Bone marrow (tissue), 2 donors: Measurements from ENCODE around the gene SLC4A9.
A peak's percentile ranks its signal among the peaks of the same experiment; 100 is the strongest.

Source experiments
- DNase-seq, 2 donors: peaks; one replicate each; lab custom pipeline; 2025; lab: John Stamatoyannopoulos, UW

The SLC4A9 gene, protein sequence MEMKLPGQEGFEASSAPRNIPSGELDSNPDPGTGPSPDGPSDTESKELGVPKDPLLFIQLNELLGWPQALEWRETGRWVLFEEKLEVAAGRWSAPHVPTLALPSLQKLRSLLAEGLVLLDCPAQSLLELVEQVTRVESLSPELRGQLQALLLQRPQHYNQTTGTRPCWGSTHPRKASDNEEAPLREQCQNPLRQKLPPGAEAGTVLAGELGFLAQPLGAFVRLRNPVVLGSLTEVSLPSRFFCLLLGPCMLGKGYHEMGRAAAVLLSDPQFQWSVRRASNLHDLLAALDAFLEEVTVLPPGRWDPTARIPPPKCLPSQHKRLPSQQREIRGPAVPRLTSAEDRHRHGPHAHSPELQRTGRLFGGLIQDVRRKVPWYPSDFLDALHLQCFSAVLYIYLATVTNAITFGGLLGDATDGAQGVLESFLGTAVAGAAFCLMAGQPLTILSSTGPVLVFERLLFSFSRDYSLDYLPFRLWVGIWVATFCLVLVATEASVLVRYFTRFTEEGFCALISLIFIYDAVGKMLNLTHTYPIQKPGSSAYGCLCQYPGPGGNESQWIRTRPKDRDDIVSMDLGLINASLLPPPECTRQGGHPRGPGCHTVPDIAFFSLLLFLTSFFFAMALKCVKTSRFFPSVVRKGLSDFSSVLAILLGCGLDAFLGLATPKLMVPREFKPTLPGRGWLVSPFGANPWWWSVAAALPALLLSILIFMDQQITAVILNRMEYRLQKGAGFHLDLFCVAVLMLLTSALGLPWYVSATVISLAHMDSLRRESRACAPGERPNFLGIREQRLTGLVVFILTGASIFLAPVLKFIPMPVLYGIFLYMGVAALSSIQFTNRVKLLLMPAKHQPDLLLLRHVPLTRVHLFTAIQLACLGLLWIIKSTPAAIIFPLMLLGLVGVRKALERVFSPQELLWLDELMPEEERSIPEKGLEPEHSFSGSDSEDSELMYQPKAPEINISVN

DNA sequence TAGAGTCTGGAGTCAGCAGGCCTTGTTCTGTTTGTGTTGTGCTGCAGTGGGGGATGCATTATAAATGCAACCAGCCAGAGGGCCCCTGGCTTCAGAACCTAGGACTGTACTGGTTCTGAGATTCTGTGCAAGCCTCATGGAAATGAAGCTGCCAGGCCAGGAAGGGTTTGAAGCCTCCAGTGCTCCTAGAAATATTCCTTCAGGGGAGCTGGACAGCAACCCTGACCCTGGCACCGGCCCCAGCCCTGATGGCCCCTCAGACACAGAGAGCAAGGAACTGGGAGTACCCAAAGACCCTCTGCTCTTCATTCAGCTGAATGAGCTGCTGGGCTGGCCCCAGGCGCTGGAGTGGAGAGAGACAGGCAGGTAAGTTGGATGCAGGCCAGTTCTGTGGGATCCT is at the start of gene SLC4A9:
TSS of gene SLC4A9 (plus strand) at position 94 of the 400 bp plus-strand sequence. CDS start at position 137, 43 bp downstream.
- no peak for DNase-seq

DNA sequence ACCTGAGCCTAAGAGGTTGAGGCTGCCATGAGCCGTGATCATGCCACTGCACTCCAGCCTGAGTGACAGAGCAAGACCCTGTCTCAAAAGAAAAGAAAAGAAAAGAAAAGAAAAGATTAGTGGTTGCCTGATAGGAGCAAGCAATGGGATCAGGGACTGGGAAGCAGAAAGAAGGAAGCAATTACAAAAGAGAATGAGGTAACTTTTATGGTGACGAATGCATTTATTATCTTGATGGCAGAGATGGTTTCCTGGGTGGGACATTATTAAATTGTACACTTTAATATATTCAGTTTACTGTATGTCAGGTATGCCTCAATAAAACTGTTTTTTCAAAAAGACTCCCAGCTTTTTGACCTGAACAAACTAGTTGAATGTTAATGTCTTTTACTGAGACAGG is 49.6 kb upstream of the SLC4A9 start:
- no peak for DNase-seq

DNA sequence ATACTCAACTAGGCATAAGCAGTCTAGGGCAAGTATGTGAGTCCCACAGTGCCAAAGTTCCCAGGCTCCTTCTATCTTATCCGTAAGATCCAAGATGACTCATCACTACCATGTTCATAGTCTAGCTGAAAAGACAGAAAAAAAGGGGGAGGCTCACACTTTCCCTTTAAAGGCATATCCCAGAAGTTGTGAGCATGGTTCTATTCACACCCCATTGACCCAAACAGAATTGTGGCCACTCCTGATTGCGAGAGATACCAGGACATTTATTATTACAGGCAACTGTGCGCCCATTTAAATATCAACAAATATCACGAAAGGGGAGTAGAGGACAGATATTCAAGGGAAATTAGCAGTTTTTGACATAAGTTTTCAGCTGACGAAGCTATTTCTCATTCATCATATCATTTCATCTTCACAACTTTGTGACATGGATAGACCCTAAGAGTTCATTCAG is 49.0 kb upstream of the SLC4A9 start:
- DNase-seq = no peak

DNA sequence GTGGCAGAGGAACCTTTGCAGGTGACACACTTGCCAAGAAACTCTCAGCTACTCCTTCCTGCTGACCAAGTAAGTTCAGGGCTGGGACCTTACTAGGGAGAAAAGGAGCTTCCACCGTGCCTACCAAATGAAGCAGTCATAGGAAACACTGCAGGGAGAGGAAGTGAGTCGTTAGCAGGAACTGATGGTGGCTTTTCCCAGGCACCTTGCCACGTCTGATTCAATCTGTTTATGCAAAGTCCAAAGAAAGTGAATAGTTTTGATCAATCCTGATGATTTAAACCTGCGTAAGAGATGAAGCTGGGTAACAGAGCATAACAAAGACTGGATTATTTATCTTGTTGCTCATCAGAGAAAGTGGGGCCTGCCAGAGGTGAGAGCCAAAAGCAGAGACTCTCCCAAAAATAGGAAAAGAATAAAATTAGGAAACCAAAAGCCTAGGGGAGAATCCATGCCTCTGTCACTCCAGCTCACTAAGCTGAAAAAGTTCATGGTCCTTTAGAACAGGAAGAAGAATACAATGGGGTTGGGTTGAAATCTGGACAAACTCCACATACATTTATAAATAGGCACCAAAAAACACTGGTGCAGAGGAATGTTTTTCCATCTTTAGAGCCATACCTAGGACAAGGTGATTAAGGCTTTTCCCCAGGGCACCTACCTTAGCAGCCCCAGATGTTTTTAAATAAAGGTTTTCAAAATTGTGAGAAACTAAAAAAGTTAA is 47.8 kb upstream of the SLC4A9 start:
- no peak for DNase-seq

DNA sequence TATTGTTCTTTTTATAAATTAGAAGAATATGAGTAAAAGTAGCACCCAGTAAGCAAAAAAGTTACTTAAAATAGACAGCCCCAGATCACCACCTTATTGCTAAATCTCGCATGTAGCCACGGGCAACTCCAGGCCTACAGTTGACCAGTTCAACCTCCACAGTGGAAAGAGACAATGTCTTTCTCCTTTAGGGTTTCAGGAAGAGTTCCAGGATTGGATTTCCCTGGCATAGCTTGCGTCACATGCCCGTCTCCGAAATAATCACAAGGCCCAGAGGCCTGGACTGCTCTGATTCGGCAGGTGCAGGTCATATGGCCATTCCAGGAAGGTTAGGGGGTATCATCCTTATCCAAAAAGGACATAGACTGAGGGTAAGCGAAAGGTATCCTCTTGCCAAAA is 47.2 kb upstream of the SLC4A9 start:
- no peak for DNase-seq

DNA sequence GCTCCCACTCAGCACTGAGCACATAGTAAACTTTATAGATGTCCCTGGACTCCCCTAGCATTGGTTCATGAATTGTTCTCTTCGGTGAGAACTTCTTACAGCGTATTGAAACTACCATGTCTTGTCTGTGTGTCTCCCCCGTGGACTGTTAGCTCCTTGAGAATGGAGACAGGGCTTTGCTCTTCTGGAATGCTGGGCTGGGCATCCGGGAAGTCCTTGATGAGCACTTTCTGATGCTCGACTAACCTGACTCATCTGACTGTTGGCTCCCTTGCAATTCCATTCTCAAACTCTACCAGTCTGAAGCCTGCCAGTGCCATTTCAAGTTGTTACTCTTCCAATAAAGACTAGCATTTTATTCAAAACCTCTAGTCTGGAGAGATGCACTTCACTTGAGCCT is 42.1 kb upstream of the SLC4A9 start:
- no peak for DNase-seq

DNA sequence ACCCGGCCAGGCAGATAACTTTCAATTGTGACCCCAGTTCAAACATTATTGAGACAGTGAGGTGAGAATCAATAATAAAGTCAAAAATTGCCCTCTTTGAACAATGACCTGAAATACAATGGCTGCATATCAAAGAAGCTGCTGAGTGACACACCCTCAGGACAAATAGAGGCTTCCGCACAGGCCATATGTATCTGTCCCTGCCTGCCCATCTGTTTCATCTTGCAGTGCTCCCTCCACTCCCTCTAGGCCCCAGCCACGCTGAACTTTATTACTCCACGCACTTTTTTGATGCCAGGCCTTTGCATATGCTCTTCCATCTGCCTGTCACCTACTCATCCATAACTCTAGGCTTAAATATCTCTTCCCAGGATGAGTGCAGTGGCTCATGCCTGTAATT is 41.2 kb upstream of the SLC4A9 start:
- DNase-seq = no peak

DNA sequence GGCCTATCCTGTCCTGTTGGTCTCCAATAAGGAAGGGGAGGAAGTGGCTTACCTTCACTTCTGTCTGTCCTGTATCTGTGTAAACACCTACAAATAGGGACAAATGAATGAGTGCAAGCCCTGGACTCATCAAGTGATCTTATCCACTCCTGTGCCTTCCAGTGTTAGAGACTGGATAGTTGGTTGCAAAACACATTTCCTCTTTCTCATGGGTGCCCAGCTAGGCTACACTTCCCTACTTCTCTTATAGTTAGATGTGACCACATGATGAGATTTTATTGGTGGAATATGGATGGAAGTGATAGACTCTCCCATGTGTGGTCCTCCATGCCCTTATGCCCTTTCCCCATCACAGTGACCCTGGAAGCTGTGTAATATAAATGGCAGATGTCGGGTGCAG is 40.2 kb upstream of the SLC4A9 start:
- no peak for DNase-seq

DNA sequence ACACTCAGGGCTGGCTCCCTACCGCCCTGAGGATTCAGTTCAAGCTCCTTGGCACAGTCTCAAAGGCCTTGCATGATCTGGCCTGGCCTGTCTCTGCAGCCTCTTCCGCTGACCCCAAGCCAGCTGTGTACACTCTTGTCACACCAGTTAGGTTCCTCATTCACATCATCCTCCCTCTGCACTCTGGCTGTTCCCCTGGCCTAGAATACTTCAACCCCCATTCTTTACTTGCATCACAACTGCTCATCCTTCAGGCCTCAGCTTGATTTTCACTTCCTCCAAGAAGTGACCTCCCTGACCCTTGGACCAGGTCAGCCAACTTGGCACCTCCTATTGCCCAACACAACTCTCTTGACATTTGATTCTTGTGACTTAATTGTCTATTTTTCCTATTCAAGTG is 38.2 kb upstream of the SLC4A9 start:
- DNase-seq = peak in 1 of 2 donors; percentile 25

DNA sequence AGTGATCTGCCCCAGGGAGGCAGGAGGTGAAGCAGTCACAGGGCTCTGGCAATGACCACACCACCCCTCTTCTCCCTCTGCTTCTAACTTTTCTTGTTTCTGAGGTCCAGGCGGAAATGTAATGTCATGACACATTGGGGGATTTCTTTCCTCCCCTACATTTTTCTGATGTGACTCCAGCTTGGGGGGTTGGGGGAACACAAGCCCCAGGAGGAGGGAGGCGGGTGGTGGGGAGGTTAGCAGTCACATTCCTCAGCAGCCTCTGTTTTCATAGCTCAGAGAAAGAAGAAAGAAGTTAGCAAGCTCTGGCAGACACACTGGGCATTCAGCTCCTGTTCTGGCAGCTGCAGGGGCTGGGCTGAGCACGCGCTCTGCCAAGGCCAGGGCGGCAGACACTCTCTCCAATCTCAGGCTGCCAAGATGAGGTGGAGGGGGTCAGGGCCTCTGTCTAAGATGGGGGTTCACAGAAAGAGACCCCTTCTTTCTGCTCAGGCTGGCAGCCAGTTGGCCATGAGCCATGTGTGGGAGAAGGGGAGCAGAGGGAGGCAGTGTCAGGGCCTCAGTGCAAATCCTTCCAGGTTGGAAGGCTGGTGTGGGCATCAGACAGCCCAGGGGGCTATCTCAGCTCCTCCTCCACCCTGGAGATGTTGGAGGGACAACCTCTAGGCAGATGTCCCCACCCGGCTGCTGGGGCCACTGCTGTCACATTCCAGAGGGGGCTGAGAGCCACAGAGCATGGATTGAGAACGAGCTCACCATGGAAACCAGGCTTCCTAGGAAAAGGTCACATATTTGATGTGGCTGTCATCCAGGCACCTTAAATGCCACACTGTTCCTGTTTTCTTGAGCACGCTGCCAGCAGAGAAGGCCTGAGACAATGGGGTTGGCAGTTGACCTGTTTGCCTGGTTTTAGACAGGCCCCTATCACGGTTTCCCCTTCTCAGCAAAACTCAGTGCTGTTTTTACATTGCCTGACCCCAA is 37.0 kb upstream of the SLC4A9 start:
- no peak for DNase-seq

DNA sequence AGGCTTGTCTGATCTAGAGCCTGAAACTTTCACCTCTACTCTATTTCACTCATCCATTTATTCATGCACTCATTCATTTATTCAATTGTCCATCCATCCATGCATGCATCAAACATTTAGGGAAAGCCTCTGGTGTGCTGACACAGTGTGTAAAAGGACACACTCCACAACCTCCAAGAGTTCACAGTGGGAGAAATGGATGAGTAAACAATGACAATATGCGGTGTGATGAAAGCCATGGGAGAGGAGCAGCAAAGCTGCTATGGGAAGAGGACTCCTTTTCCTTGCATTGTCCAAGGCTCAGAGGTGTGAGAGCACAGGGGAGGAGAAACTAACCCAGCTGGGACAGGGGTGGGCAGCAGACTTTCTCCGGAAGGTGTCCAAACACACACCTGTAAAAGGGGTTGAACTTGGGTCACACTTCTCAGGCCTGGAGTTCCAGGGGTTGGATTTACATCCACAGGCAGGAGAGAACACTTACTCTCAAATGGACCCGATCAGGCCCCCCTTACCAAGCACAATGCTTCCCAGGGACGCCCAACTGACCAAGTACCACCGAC is 35.9 kb upstream of the SLC4A9 start:
- DNase-seq = no peak

DNA sequence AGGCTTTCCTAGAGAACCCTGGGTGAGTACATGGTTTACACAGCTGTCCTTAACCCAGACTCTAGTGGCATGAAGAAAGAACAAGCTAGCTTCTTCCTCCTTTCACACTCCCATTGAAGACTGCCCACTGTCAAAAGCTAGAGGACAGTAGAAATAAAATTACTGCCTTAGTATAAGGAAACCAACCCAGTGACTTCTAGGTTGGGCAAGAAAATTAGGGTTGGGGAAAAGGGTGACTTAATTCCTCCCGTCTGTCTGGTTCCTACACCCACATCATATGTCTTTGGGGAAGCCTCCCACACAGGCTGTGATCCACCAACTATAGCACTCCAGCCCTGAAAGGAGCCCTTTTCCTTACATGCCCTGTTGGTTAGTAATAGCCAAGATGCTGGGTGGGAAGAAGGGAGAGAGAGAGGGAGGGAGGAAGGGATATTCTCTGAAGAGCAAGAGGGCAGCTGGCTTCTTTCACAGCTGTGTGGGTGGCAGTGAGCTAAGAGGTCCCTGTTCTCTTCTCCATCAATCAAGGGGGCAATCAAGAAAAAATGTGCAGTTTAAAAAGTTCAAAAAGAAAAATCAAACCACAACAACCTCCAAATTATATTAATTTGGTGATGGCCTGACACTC is 35.3 kb upstream of the SLC4A9 start:
- DNase-seq = no peak

DNA sequence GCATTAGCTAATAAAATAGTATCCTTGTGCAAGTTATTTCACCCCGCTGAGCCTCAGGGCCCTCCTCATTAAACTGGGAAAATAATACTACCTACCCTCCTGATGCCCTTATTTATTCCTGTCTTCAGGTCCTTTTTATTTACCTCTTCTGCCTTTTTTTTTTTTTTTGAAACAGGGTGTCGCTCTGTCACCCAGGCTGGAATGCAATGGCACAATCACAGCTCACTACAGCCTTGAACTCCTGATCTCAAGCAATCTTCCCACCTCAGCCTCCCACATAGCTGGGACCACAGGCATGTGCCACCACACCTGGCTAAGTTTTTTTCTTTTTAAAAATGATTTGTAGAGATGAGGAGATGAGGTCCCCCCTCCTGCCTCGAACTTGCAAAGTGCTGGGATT is 34.5 kb upstream of the SLC4A9 start:
- no peak for DNase-seq

DNA sequence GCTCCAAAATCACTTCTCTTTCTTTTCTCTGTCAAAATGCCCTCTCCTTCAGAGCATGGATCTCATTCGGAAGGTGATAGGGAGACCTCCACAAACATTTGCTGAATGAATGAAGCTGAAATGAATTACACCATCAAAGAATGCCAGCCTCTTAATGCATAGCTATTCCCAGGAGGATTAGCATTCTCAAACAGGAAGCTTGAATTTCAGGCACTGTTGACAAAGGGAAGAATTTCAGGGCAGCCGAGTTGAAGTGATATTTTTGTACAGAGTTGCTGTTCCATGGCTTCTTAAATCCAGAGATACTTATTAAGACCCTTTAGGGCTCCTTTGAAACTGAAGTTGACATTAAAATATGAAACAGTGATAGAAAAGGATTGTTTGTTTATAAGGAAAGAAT is 32.4 kb upstream of the SLC4A9 start:
- DNase-seq = no peak

DNA sequence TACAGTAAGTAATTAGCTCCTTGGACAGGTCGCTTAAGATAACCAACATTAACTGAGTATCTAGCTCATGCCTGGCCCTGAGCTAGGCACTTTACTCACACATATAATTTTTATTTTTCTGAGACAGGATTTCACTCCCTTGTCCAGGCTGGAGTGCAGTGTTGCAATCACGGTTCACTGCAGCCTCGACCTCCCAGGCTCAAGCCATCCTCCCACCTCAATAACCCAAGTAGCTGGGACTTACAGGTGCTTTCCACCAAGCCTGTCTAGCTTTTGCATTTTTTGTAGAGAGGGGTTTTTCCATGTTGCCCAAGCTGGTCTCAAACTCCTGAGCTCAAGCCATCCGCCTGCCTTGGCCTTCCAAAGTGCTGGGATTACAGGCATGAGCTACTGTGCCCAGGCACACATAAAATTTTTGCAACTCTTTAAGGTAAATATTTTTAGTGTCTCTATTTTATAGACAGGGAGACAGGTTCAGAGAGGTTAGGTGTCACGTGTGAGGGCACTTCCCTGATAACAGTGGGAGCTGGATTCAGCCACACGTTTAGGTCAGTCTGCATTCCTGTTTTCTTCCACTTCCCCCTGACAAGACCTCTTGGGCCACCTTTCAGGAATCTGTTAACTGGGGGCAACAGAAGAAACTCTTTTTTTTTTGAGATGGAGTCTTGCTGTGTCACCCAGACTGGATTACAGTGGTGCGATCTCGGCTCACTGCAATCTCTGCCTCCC is 31.8 kb upstream of the SLC4A9 start:
- no peak for DNase-seq

DNA sequence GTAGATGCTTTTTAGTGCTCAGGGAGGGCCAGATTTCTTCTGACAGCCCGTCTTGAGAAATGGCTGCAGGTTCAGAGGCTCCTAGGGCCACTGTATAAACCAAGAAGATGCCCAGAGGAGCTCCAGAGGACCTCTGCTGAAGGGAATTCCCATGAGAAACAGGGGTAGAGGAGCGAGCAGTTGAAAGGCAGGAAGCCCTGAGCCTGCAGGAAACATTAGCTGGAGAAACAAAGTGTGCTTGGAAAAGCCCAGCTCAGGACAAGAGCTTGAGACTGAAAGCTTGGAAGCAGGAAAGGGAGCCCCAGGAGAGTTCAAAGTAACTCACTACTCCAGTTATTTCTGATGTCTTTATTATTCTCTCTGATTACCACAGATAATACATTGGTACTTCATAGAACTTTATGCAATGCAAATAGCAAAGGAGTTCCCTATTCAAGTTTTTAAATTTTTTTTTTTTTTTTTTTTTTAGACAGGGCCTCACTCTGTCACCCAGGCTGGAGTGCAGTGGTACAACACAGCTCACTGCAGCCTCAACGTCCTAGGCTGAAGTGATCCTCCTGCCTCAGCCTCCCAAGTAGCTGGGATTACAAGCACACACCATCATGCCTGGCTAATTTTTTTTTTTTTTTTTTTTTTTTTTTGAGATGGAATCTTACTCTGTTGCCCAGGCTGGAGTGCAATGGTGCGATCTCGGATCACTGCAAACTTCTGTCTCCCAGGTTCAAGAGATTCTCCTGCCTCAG is 30.1 kb upstream of the SLC4A9 start:
- DNase-seq = no peak

DNA sequence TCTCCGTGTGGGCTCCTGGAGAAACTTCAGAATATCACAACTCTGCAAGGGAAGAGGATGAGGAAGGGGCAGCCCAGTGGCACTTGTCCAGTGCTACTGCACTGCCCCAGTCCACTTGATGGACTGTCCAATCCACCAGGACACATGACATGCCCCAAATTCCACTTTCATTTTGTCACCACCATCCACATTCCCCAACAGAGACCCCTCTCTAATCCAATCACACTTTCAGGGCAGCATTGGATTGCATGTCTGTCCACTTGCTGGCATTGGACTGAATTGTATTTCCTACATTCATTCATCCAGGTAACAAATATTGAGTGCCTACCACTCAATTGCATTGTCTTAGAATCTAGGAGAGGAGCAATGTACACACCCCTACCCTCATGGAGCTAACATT is 28.4 kb upstream of the SLC4A9 start:
- DNase-seq = no peak

DNA sequence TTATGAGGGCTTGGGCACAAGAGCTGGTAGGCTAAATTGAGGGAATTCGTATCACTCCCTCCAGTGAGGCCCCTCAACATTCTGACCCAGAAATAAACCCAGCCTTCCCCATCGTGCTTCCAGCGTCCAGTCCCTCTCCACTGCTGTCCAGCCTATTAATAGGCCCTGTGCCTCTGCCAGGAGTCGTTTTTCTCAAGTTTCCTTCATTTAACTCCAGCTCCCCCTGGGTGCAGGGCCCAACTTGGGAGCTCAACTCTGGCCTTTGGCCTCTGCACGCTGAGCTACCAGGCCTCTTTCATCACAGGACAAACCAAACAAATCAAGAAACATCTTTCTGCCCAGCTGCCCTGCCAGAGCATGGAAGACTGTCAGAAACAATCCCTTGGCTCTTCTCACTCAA is 23.6 kb upstream of the SLC4A9 start:
- DNase-seq = no peak

DNA sequence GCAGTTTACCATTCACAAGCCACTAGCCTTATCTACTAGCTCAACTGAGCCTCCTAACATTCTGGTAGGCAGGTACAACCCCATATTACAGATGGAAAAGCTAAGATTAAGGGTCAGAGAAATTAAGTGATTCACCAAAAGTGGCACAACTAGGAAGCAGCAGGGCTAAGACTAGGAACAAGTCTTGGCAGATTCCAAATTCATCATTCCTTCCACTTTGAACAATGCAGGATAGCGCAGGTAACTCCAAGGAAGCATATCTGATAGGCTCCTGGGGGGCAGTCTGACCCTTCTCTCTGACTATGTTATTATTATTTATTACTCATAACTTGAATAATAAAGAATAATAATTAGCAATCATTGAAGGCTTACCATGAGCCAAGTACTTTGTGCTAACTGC is 22.1 kb upstream of the SLC4A9 start:
- DNase-seq = no peak
